Activated gamma-delta T cell (primary cell): ENCODE measurements around the gene SELPLG.
"Not testable (repeated sequence)": the region's sequence is repeated elsewhere in the genome, so short reads cannot be mapped to it uniquely, and the experiment has no call there.

Experiments used
- DNase-seq: peaks from one replicate; lab custom pipeline; 2025; lab: John Stamatoyannopoulos, UW

SELPLG gene

GRCh38 chr12:108589840-108590229 lies 43.9 kb downstream of the SELPLG start:
- no peak for DNase-seq

GRCh38 chr12:108589028-108589839 lies 44.5 kb downstream of the SELPLG start:
- no peak for DNase-seq

GRCh38 chr12:108587826-108588225 lies 45.9 kb downstream of the SELPLG start:
- DNase-seq = no peak

- DNase-seq = no peak
Measured at GRCh38 chr12:108586306-108586705, 47.4 kb downstream of the SELPLG start.

- no peak for DNase-seq
Measured at GRCh38 chr12:108585864-108586263, 47.8 kb downstream of the SELPLG start.

GRCh38 chr12:108584456-108585065 lies 49.1 kb downstream of the SELPLG start:
- DNase-seq = no peak

- no peak for DNase-seq
Measured at GRCh38 chr12:108583991-108584390, 49.7 kb downstream of the SELPLG start.

- DNase-seq = no peak
Measured at GRCh38 chr12:108582978-108583770, 50.5 kb downstream of the SELPLG start.

- no peak for DNase-seq
Measured at GRCh38 chr12:108582509-108582908, 51.2 kb downstream of the SELPLG start.

GRCh38 chr12:108581311-108582227 lies 52.1 kb downstream of the SELPLG start:
- DNase-seq = no peak

GRCh38 chr12:108580531-108580930 lies 53.2 kb downstream of the SELPLG start:
- no peak for DNase-seq

GRCh38 chr12:108578813-108579212 lies 54.9 kb downstream of the SELPLG start:
- no peak for DNase-seq

- no peak for DNase-seq
Measured at GRCh38 chr12:108578264-108578663, 55.4 kb downstream of the SELPLG start.

- no peak for DNase-seq
Measured at GRCh38 chr12:108577458-108577857, 56.2 kb downstream of the SELPLG start.

- DNase-seq = no peak
Measured at GRCh38 chr12:108576660-108577234, 56.9 kb downstream of the SELPLG start.

- DNase-seq = no peak
Measured at GRCh38 chr12:108575199-108575912, 58.3 kb downstream of the SELPLG start.

- DNase-seq = not testable (repeated sequence)
Measured at GRCh38 chr12:108574276-108574675, 59.4 kb downstream of the SELPLG start.

- no peak for DNase-seq
Measured at GRCh38 chr12:108573317-108573716, 60.4 kb downstream of the SELPLG start.

- DNase-seq = no peak
Measured at GRCh38 chr12:108572166-108572790, 61.4 kb downstream of the SELPLG start.
